ENCODE data around the gene TLL2. TPM values are rescaled to one million over a fixed set of nuclear protein-coding genes. Genes with fewer than 3 reads are reported as not detected.

TLL2 gene
- total and polyA plus RNA-seq, 2 donors (not counting 3 experiments of a cell fraction or from before 2014, with no cell fraction given), result 0.03 to 0.20 TPM

GRCh38 chr10:96374639-96374984 is 139.1 kb downstream of the TLL2 start:
- ChIA-PET POLR2A (no interaction called here), CTCF (interaction anchor here (0.9 to 2.7 kb wide), 27 partner anchors 8 to 836 kb away, joined by 3 to 17 read pairs (median 4); partner anchors contain the start of gene TLL2)
- Histone ChIP-seq H2AFZ (ENCODE audit: low read depth, low read length) (peak overlapping the region; percentile 96), H3K9me1 (replicated peaks; ENCODE audit: control insufficient read depth, extremely low read depth, insufficient read depth, low read length) (no peaks in the 10 kb centered on the region), H3K9ac (replicated peaks; ENCODE audit: extremely low read depth, insufficient read depth, low read length) (no peak overlapping the region), H3K27ac (ENCODE audit: insufficient read depth, low read depth, low read length) (no peak overlapping the region), H3K4me3 (replicated peaks in 1 of 3; ENCODE audit: insufficient read depth in 1 of 3, low read depth in 1 of 3, low read length in 3 of 3) (peak overlapping the region in 1 of 3 experiments; percentile 47), H3K27me3 (ENCODE audit: control insufficient read depth in 2 of 2, insufficient read depth in 2 of 2, low read length in 2 of 2) (peaks cover 0 to 2% of the 10 kb centered on the region in 2 experiments), H3K9me3 (replicated peaks; ENCODE audit: control insufficient read depth, insufficient read depth, low read length) (no peaks in the 10 kb centered on the region), H4K20me1 (replicated peaks; ENCODE audit: control insufficient read depth, extremely low read depth, insufficient read depth, low read length) (no peaks in the 10 kb centered on the region), H3K79me2 (ENCODE audit: control insufficient read depth, insufficient read depth, low read length) (no peaks in the 10 kb centered on the region), H3K36me3 (ENCODE audit: control insufficient read depth in 2 of 2, extremely low read depth in 1 of 2, insufficient read depth in 2 of 2, low read length in 2 of 2) (no peaks in the 10 kb centered on the region), H3K4me2 (ENCODE audit: insufficient read depth, low read length) (peak overlapping the region; percentile 74), H3K4me1 (ENCODE audit: control insufficient read depth, extremely low read depth, insufficient read depth, low read length) (no peaks in the 10 kb centered on the region)
- no peak for TF ChIP-seq MAX (IDR thresholded peaks at IDR 0.05; ENCODE audit: insufficient read depth, insufficient read length)
- FAIRE-seq (no peak), DNase-seq (ENCODE audit: low read depth, low spot score) (no peak)
- dilution Hi-C loops (cut with MboI; ENCODE audit: extremely low pct_ligation_motif_present, low sequenced_read_pairs), result no loop called here
- intact Hi-C loops (cut with micrococcal nuclease), result loop anchor here (2.0 kb wide), 1 partner anchor 182 kb away; no protein-coding TSS in a partner anchor
- BruUV-seq (replicated peaks), result no TSS peak

- no peak overlapping the region for H3K9ac ChIP-seq (replicated peaks; ENCODE audit: extremely low read depth, insufficient read depth, low read length)
- no TSS peak for BruUV-seq (replicated peaks)
- intact Hi-C loops (cut with micrococcal nuclease) (loop anchor here (2.0 kb wide), 1 partner anchor 183 kb away; no protein-coding TSS in a partner anchor), dilution Hi-C loops (cut with MboI; ENCODE audit: extremely low pct_ligation_motif_present, low sequenced_read_pairs) (no loop called here)
- no peaks in the 10 kb centered on the region for H3K79me2 ChIP-seq (ENCODE audit: control insufficient read depth, insufficient read depth, low read length)
- TF ChIP-seq GATA2 (IDR thresholded peaks at IDR 0.05; ENCODE audit: insufficient read depth, insufficient read length, low read depth, low read length) (no peak), JUN (IDR thresholded peaks at IDR 0.05; ENCODE audit: borderline replicate concordance, insufficient read depth, insufficient read length, low read depth) (no peak), CTCF (IDR thresholded peaks at IDR 0.05; ENCODE audit: extremely low read depth in 1 of 2, insufficient read depth in 1 of 2, low read depth in 1 of 2, low read length in 2 of 2) (no peak), POLR2AphosphoS5 (IDR thresholded peaks at IDR 0.05; ENCODE audit: insufficient read depth, low read depth, low read length) (no peak), FOS (IDR thresholded peaks at IDR 0.05; ENCODE audit: borderline replicate concordance, insufficient read depth, low read length) (no peak), POLR2A (IDR thresholded peaks at IDR 0.05; ENCODE audit: low read depth, low read length) (no peak), EZH2 (IDR thresholded peaks at IDR 0.05; ENCODE audit: borderline replicate concordance, low read depth, low read length, severe bottlenecking) (no peak), MYC (IDR thresholded peaks at IDR 0.05; ENCODE audit: low read depth, low read length) (no peak), MAX (IDR thresholded peaks at IDR 0.05; ENCODE audit: insufficient read depth, insufficient read length) (no peak)
- no peaks in the 10 kb centered on the region for H3K9me3 ChIP-seq (replicated peaks; ENCODE audit: control insufficient read depth, insufficient read depth, low read length)
- CTCF ChIA-PET, result interaction anchor here (1.1 to 2.7 kb wide), 6 partner anchors 9 to 836 kb away, joined by 3 to 17 read pairs (median 4); partner anchors contain the start of gene TCTN3
- no peaks in the 10 kb centered on the region for H4K20me1 ChIP-seq (replicated peaks; ENCODE audit: control insufficient read depth, extremely low read depth, insufficient read depth, low read length)
- H3K36me3 ChIP-seq (ENCODE audit: control insufficient read depth in 2 of 2, extremely low read depth in 1 of 2, insufficient read depth in 2 of 2, low read length in 2 of 2), result no peaks in the 10 kb centered on the region
- no peaks in the 10 kb centered on the region for H3K4me1 ChIP-seq (ENCODE audit: control insufficient read depth, extremely low read depth, insufficient read depth, low read length)
- no peak overlapping the region for H3K4me2 ChIP-seq (ENCODE audit: insufficient read depth, low read length)
- H3K27me3 ChIP-seq (ENCODE audit: control insufficient read depth in 2 of 2, insufficient read depth in 2 of 2, low read length in 2 of 2), result peaks cover 0 to 2% of the 10 kb centered on the region in 2 experiments
- no peaks in the 10 kb centered on the region for H3K9me1 ChIP-seq (replicated peaks; ENCODE audit: control insufficient read depth, extremely low read depth, insufficient read depth, low read length)
- H3K4me3 ChIP-seq (replicated peaks in 1 of 3; ENCODE audit: insufficient read depth in 1 of 3, low read depth in 1 of 3, low read length in 3 of 3), result no peak overlapping the region
- H3K27ac ChIP-seq (ENCODE audit: insufficient read depth, low read depth, low read length), result no peak overlapping the region
- POLR2A ChIA-PET, result no interaction called here
- H2AFZ ChIP-seq (ENCODE audit: low read depth, low read length), result no peak overlapping the region
- no peak for FAIRE-seq
- no peak for DNase-seq (ENCODE audit: low read depth, low spot score)
Observed at GRCh38 chr10:96374004-96374403, 139.7 kb downstream of the TLL2 start.
